K562 (cell line): ENCODE results near the gene SHISA7. TPM values are rescaled to one million over a fixed set of nuclear protein-coding genes. Genes with fewer than 3 reads are reported as not detected.
A peak's percentile ranks its signal among the peaks of the same experiment; 100 is the strongest.

Source experiments
- ATAC-seq: fragments of 200-7000 bp; cut with Tn5 transposase; 3 replicates; pipeline ENCODE4 v1.9.1; 2020; ENCODE audit warnings: moderate library complexity
- BruUV-seq: library from RNA; stranded (reverse); fragments of 400-500 nt; replicated peaks from 2 replicates; lab custom pipeline; 2021; lab: Mats Ljungman, UMichigan
- CTCF ChIA-PET: fragments of 300-600 bp; formaldehyde crosslinking; extraction: SDS; loops from one replicate; lab custom pipeline; 2021; ENCODE audit warnings: low intra/inter-chr PET ratio; lab: Yijun Ruan, JAX
- POLR2A ChIA-PET: fragments of 300-600, 350-650 bp; sonication (Branson Sonifier 250); formaldehyde crosslinking; extraction: SDS; loops from one replicate; lab custom pipeline; 2021; ENCODE audit warnings: antibody characterized with exemption, inconsistent platforms; lab: Yijun Ruan, JAX
- DNase-seq, 4 experiments: peaks; one replicate each; pipeline versions ENCODE4 v3.0.0 to v3.0.0-alpha.2; 2011 to 2018; ENCODE audit warnings: low spot score in 3 of 4, mixed read lengths in 3 of 4; ENCODE audit errors: extremely low read depth in 1 of 4
- FAIRE-seq: peaks from 2 replicates; lab custom pipeline; 2011; peaks lifted over from hg19 to GRCh38; lab: Jason Lieb, UNC
- H2AFZ ChIP-seq: 2 replicates; pipeline ENCODE4 v1.6.0; 2011; ENCODE audit warnings: low read depth, low read length, control low read depth, inconsistent platforms
- H3K27ac ChIP-seq: fragments of 200-600 bp; 3 replicates; pipeline ENCODE4 v1.8.0; 2011; ENCODE audit warnings: low read depth, mild to moderate bottlenecking, control low read depth, inconsistent platforms, low read length, moderate library complexity, mixed read lengths; ENCODE audit errors: extremely low read depth
- H3K27me3 ChIP-seq, 2 experiments: fragments of 300-600 bp in 1 of 2; 2 replicates in 1 of 2; 3 replicates in 1 of 2; pipeline versions ENCODE4 v1.6.0 to v1.8.0; 2011; ENCODE audit warnings: inconsistent platforms in 2 of 2, low read length in 2 of 2, mild to moderate bottlenecking in 1 of 2, mixed read lengths in 1 of 2, moderate library complexity in 1 of 2; ENCODE audit not compliant: control insufficient read depth in 2 of 2, insufficient read depth in 2 of 2
- H3K36me3 ChIP-seq: fragments of 300-600 bp; 3 replicates; pipeline ENCODE4 v1.8.0; 2011; ENCODE audit warnings: mild to moderate bottlenecking, low read length, inconsistent platforms; ENCODE audit not compliant: control insufficient read depth, insufficient read depth
- H3K4me1 ChIP-seq, 2 experiments: fragments of 200-600 bp in 1 of 2; replicated peaks in 1 of 2; 2 replicates in 1 of 2; 3 replicates in 1 of 2; pipeline versions ENCODE4 v1.5.1 to v1.8.0; 2011; ENCODE audit warnings: inconsistent platforms in 2 of 2, low read length in 2 of 2, mild to moderate bottlenecking in 1 of 2, mixed read lengths in 1 of 2, moderate library complexity in 1 of 2; ENCODE audit not compliant: control insufficient read depth in 2 of 2, insufficient read depth in 2 of 2
- H3K4me2 ChIP-seq: 2 replicates; pipeline ENCODE4 v1.6.1; 2011; ENCODE audit warnings: low read length, control low read depth, inconsistent platforms, mixed read lengths; ENCODE audit not compliant: insufficient read depth
- H3K4me3 ChIP-seq: fragments of 200-600 bp; sonication (generic), shearing (Covaris generic); 2 replicates; pipeline ENCODE4 v1.5.1; 2016; ENCODE audit warnings: control low read depth, inconsistent platforms
- H3K79me2 ChIP-seq: fragments of 200-600 bp; 3 replicates; pipeline ENCODE4 v1.8.0; 2011; ENCODE audit warnings: low read length, inconsistent platforms; ENCODE audit not compliant: control insufficient read depth, insufficient read depth
- H3K9ac ChIP-seq, 2 experiments: 2 replicates each; pipeline versions ENCODE4 v1.6.0 to v1.6.1; 2011; ENCODE audit warnings: low read depth in 2 of 2, low read length in 2 of 2, control low read depth in 1 of 2, inconsistent platforms in 1 of 2, mild to moderate bottlenecking in 1 of 2, mixed read lengths in 1 of 2; ENCODE audit not compliant: insufficient read depth in 1 of 2
- H3K9me1 ChIP-seq: one replicate; pipeline ENCODE4 v1.6.0; 2011; ENCODE audit warnings: inconsistent platforms, mild to moderate bottlenecking, low read length, moderate library complexity; ENCODE audit not compliant: control insufficient read depth, insufficient read depth
- H3K9me3 ChIP-seq: replicated peaks from 2 replicates; pipeline ENCODE4 v1.5.1; 2011; ENCODE audit warnings: low read depth, low read length, inconsistent platforms; ENCODE audit not compliant: control insufficient read depth, insufficient read depth
- H4K20me1 ChIP-seq: replicated peaks from 2 replicates; pipeline ENCODE4 v1.6.1; 2011; ENCODE audit warnings: low read length, inconsistent platforms, mixed read lengths; ENCODE audit not compliant: control insufficient read depth, insufficient read depth
- DEAF1 ChIP-seq: fragments of 450-650 bp; formaldehyde crosslinking; IDR thresholded peaks from 2 replicates; pipeline ENCODE4 v1.4.0; 2020; ENCODE audit warnings: mild to moderate bottlenecking, moderate library complexity
- ETV1 ChIP-seq: fragments of 450-650 bp; conservative IDR thresholded peaks from 2 replicates; pipeline ENCODE4 v1.6.1; 2016; ENCODE audit warnings: missing genetic modification characterization, control low read depth, low read depth, missing compliant biosample characterization
- FOXK1 ChIP-seq: sonication (generic); formaldehyde crosslinking; IDR thresholded peaks from 2 replicates; pipeline ENCODE4 v1.8.0; 2022; ENCODE audit warnings: missing genetic modification reagents, mild to moderate bottlenecking, borderline replicate concordance
- L3MBTL2 ChIP-seq: fragments of 450-650 bp; IDR thresholded peaks from 2 replicates; pipeline ENCODE4 v1.6.1; 2016; ENCODE audit warnings: mild to moderate bottlenecking, moderate library complexity
- NCOA2 ChIP-seq, 2 experiments: fragments of 450-650 bp; IDR thresholded peaks; 2 replicates each; pipeline ENCODE4 v1.6.1; 2018; ENCODE audit warnings: mild to moderate bottlenecking in 2 of 2, moderate library complexity in 1 of 2; ENCODE audit not compliant: partially characterized antibody in 2 of 2
- NCOR1 ChIP-seq: fragments of 450-650 bp; IDR thresholded peaks from 2 replicates; pipeline ENCODE4 v1.6.1; 2016; ENCODE audit warnings: mild to moderate bottlenecking, moderate library complexity
- PHF8 ChIP-seq: fragments of 200-600 bp; sonication (generic); IDR thresholded peaks from 2 replicates; pipeline ENCODE4 v1.6.1; 2012; ENCODE audit warnings: mixed run types, mild to moderate bottlenecking, inconsistent platforms, low read length, moderate library complexity, borderline replicate concordance
- PKNOX1 ChIP-seq: fragments of 450-650 bp; IDR thresholded peaks from 2 replicates; pipeline ENCODE4 v1.6.1; 2016
- RAD51 ChIP-seq: fragments of 450-650 bp; IDR thresholded peaks from 2 replicates; pipeline ENCODE4 v1.7.1; 2016; ENCODE audit warnings: low read depth, mild to moderate bottlenecking, borderline replicate concordance
- RBM17 ChIP-seq: fragments of 200-400 bp; formaldehyde crosslinking; IDR thresholded peaks from 2 replicates; pipeline ENCODE4 v1.6.1; 2017; ENCODE audit warnings: low read depth, mild to moderate bottlenecking, low read length, borderline replicate concordance
- SNRNP70 ChIP-seq: fragments of 200-400 bp; formaldehyde crosslinking; optimal IDR thresholded peaks from 2 replicates; pipeline ENCODE3; 2017; ENCODE audit warnings: low read depth, low read length
- SOX6 ChIP-seq: fragments of 450-650 bp; IDR thresholded peaks from 2 replicates; pipeline ENCODE4 v1.6.1; 2014; ENCODE audit warnings: mild to moderate bottlenecking
- TEAD4 ChIP-seq, 2 experiments: sonication (generic) in 1 of 2; formaldehyde crosslinking in 1 of 2; IDR thresholded peaks; 2 replicates each; pipeline versions ENCODE4 v1.6.1 to v1.8.0; 2012 to 2022; ENCODE audit warnings: borderline replicate concordance in 1 of 2, inconsistent platforms in 1 of 2, low read length in 1 of 2, mild to moderate bottlenecking in 1 of 2, missing genetic modification reagents in 1 of 2
- USF1 ChIP-seq: sonication (generic); formaldehyde crosslinking; IDR thresholded peaks from 2 replicates; pipeline ENCODE4 v1.9.0; 2022; ENCODE audit warnings: mild to moderate bottlenecking, missing genetic modification reagents
- ZFX ChIP-seq: sonication (generic); formaldehyde crosslinking; IDR thresholded peaks from 2 replicates; pipeline ENCODE4 v1.8.0; 2022; ENCODE audit warnings: mild to moderate bottlenecking, missing genetic modification reagents, moderate library complexity
- ZNF232 ChIP-seq: sonication (generic); formaldehyde crosslinking; IDR thresholded peaks from 2 replicates; pipeline ENCODE4 v1.8.0; 2022; ENCODE audit warnings: mild to moderate bottlenecking, missing genetic modification reagents
- ZNF263 ChIP-seq: sonication (generic); formaldehyde crosslinking; IDR thresholded peaks from 2 replicates; pipeline ENCODE4 v1.8.0; 2022; ENCODE audit warnings: mild to moderate bottlenecking, missing genetic modification reagents, borderline replicate concordance
- ZNF717 ChIP-seq: fragments of 250-450 bp; sonication (Bioruptor Pico); IDR thresholded peaks from 2 replicates; pipeline ENCODE4 v1.5.0; 2021
- ZNF785 ChIP-seq: fragments of 250-450 bp; sonication (Bioruptor Pico); IDR thresholded peaks from 2 replicates; pipeline ENCODE4 v1.4.0; 2020; ENCODE audit warnings: mild to moderate bottlenecking
- WGBS: fragments of 100-300 bp; shearing (Covaris generic); methylation state at CpG from one replicate; pipeline ENCODE4 v1.1.6; 2016; ENCODE audit warnings: low coverage, mixed read lengths; ENCODE audit not compliant: insufficient coverage; ENCODE audit errors: missing lambda C conversion rate; 5-methylcytosine and 5-hydroxymethylcytosine counted together
- in situ Hi-C: fragments of 300-500 bp; cut with MboI; formaldehyde crosslinking; loops from 4 replicates; pipeline ENCODE4 v1.15.0; 2018; ENCODE audit warnings: inconsistent platforms, mixed read lengths
- intact Hi-C: fragments of 100-400 bp; cut with micrococcal nuclease; formaldehyde crosslinking; loops from 2 replicates; pipeline ENCODE4 v1.14.2; 2022
- polyA plus RNA-seq, 8 experiments: library from polyadenylated mRNA; depleted of rRNA in 4 of 8; stranded (reverse) in 5 of 8; unstranded in 3 of 8; fragments of >200 nt; fragmentation: Nextera tagmentation in 2 of 8; fragmentation: Illumina TruSeq in 1 of 8; extraction: Ambion mirVana in 2 of 8; extraction: Trizol in 1 of 8; gene quantifications; 2 replicates each; pipeline versions ENCODE4 v1.2.1 to v1.2.3, GENCODE V29; 2011 to 2014; ENCODE audit warnings: inconsistent platforms in 1 of 8, missing spikeins in 1 of 8
- total RNA-seq, 7 experiments: library from RNA; depleted of rRNA in 6 of 7; stranded (reverse); fragments of >200 nt in 6 of 7; fragmentation: Illumina TruSeq in 2 of 7; extraction: Trizol in 2 of 7; gene quantifications; 2 replicates each; pipeline versions ENCODE4 v1.2.1 to v1.2.3, GENCODE V29; 2011 to 2021; ENCODE audit warnings: low replicate concordance in 1 of 7

The SHISA7 gene
- total and polyA plus RNA-seq, 9 of the 15 experiments (the other 6 are each of a cell fraction or from before 2014, with no cell fraction given) = 0.01 to 0.40 (median 0.07) TPM

GRCh38 chr19:55476100-55476775 lies 33.1 kb upstream of the SHISA7 start, which contains the start of gene ZNF628:
ZNF628 (plus strand) TSS chr19:55476617; CDS start chr19:55479911, 3,294 bp downstream.
- TSS peak; percentile 77 for BruUV-seq
- peak within 1 kb of the TSS; percentile 75 to 86 for H3K9ac ChIP-seq
- peak; percentile 41; the same call in 1 of the 2 replicates for TF ChIP-seq ZNF717 (CRISPR knock-in tag)
- TF ChIP-seq RAD51 = peak; percentile 58
- TF ChIP-seq SOX6 = peak; percentile 27; the same call in 1 of the 2 replicates
- no peak for TF ChIP-seq ZNF785 (CRISPR knock-in tag)
- peak; percentile 100 for TF ChIP-seq L3MBTL2
- TF ChIP-seq PKNOX1 = peak; percentile 59
- peak; percentile 69; the same call in 1 of the 2 replicates for TF ChIP-seq PHF8
- no peak for TF ChIP-seq RBM17
- 0 out of 2 replicates have a peak, but pooled peaks have one; percentile 26 for TF ChIP-seq ZNF263 (CRISPR knock-in tag)
- 0 out of 2 replicates have a peak, but pooled peaks have one; percentile 70 for TF ChIP-seq ZNF232 (CRISPR knock-in tag)
- TF ChIP-seq ETV1 (tag) = no peak
- TF ChIP-seq SNRNP70 = no peak
- TF ChIP-seq DEAF1 (CRISPR knock-in tag) = no peak
- 0 out of 2 replicates have a peak, but pooled peaks have one; percentile 9 for TF ChIP-seq TEAD4 (IDR thresholded peaks at IDR 0.05; ENCODE audit: low read length)
- TF ChIP-seq TEAD4 (CRISPR knock-in tag; IDR thresholded peaks at IDR 0.05; ENCODE audit: borderline replicate concordance) = no peak
- 0 out of 2 replicates have a peak, but pooled peaks have one; percentile 74 for TF ChIP-seq FOXK1 (CRISPR knock-in tag)
- peak; percentile 99 for TF ChIP-seq ZFX
- TF ChIP-seq NCOR1 = no peak
- peak; percentile 70 for TF ChIP-seq USF1 (CRISPR knock-in tag)
- no peak for TF ChIP-seq NCOA2 (IDR thresholded peaks at IDR 0.05; ENCODE audit: partially characterized antibody in 2 of 2)

More at GRCh38 chr19:55476100-55476775, 33.1 kb upstream of the SHISA7 start, which contains the start of gene ZNF628:
- ChIA-PET POLR2A (interaction anchor here (0.6 to 3.2 kb wide), 15 partner anchors 9 to 1875 kb away, joined by 3 to 30 read pairs (median 3); partner anchors contain the start of genes ISOC2, NAT14 and UBE2S), CTCF (no interaction called here)
- intact Hi-C loops (no loop called here), in situ Hi-C loops (no loop called here)
- no peaks in the 10 kb centered on the region for H3K9me3 ChIP-seq
- no peaks in the 10 kb centered on the region for H3K27me3 ChIP-seq
- H3K4me1 ChIP-seq = peaks cover 27 to 57% of the 10 kb centered on the region in 2 experiments
- H3K4me3 ChIP-seq = peak within 1 kb of the TSS; percentile 61
- H3K27ac ChIP-seq = peak within 1 kb of the TSS; percentile 77
- H2AFZ ChIP-seq = peak within 1 kb of the TSS; percentile 93
- WGBS = 0% methylated on average over 35 of the region's 61 CpGs
- H3K79me2 ChIP-seq = peaks cover 20% of the 10 kb centered on the region
- H3K9me1 ChIP-seq = no peaks in the 10 kb centered on the region
- peaks cover 8% of the 10 kb centered on the region for H3K36me3 ChIP-seq
- FAIRE-seq = peak; percentile 89
- DNase-seq = peak; percentile 92 to 100 (median 94)
- peak; percentile 95 for ATAC-seq
- H4K20me1 ChIP-seq = no peaks in the 10 kb centered on the region
- peak within 1 kb of the TSS; percentile 92 for H3K4me2 ChIP-seq
